Mesodermal cell (in vitro differentiated cells): ENCODE data around the gene PEX6.

Source experiments
- H3K27ac ChIP-seq: 2 replicates; pipeline ENCODE4 v1.7.0; 2013; ENCODE audit warnings: mild to moderate bottlenecking, low read depth, low read length, moderate library complexity; ENCODE audit not compliant: severe bottlenecking
- H3K36me3 ChIP-seq: 2 replicates; pipeline ENCODE4 v1.7.1; 2013; ENCODE audit warnings: mild to moderate bottlenecking, low read length, moderate library complexity; ENCODE audit not compliant: control insufficient read depth, insufficient read depth
- H3K4me1 ChIP-seq: one replicate; pipeline ENCODE4 v1.7.1; 2013; ENCODE audit warnings: mild to moderate bottlenecking, low read length; ENCODE audit not compliant: insufficient read depth, control insufficient read depth, poor library complexity, severe bottlenecking
- H3K4me3 ChIP-seq: 2 replicates; pipeline ENCODE4 v1.7.0; 2013; ENCODE audit warnings: low read length, control low read depth, mild to moderate bottlenecking; ENCODE audit not compliant: insufficient read depth, poor library complexity, severe bottlenecking; ENCODE audit errors: extremely low read depth
- H3K9me3 ChIP-seq: 2 replicates; pipeline ENCODE4 v1.7.1; 2013; ENCODE audit warnings: mild to moderate bottlenecking, low read length, moderate library complexity; ENCODE audit not compliant: control insufficient read depth
- WGBS, 2 experiments: methylation state at CpG; one replicate each; pipeline ENCODE4 v1.1.5; 2013; ENCODE audit warnings: missing lambda C conversion rate in 2 of 2; ENCODE audit not compliant: insufficient coverage in 2 of 2; 5-methylcytosine and 5-hydroxymethylcytosine counted together

The PEX6 gene

GRCh38 chr6:42974919-42975505 lies 4.0 kb downstream of the PEX6 start:
- Histone ChIP-seq H3K9me3 (no peaks in the 10 kb centered on the region), H3K4me3 (no peak overlapping the region), H3K36me3 (peaks cover 18% of the 10 kb centered on the region), H3K27ac (no peak overlapping the region), H3K4me1 (peaks cover 18% of the 10 kb centered on the region)
- 90 to 93% methylated on average over 3 to 4 of the region's 5 CpGs for WGBS, 2 experiments

GRCh38 chr6:42973926-42974325 lies 5.1 kb downstream of the PEX6 start:
- H3K9me3 ChIP-seq = no peaks in the 10 kb centered on the region
- H3K4me1 ChIP-seq = peaks cover 17% of the 10 kb centered on the region
- H3K36me3 ChIP-seq = peaks cover 18% of the 10 kb centered on the region
- H3K4me3 ChIP-seq = no peak overlapping the region
- no peak overlapping the region for H3K27ac ChIP-seq
- WGBS, 2 experiments = 100% methylated on average over 1 to 3 of the region's 3 CpGs

GRCh38 chr6:42971746-42972327 lies 7.1 kb downstream of the PEX6 start:
- no peaks in the 10 kb centered on the region for H3K9me3 ChIP-seq
- H3K4me3 ChIP-seq = no peak overlapping the region
- H3K4me1 ChIP-seq = peaks cover 17% of the 10 kb centered on the region
- peaks cover 19% of the 10 kb centered on the region for H3K36me3 ChIP-seq
- WGBS, 2 experiments = 90 to 96% methylated on average over 3 of the region's 3 CpGs
- peak overlapping the region; percentile 87 for H3K27ac ChIP-seq

GRCh38 chr6:42970871-42971612 lies 7.9 kb downstream of the PEX6 start:
- Histone ChIP-seq H3K4me3 (no peak overlapping the region), H3K4me1 (peaks cover 17% of the 10 kb centered on the region), H3K9me3 (no peaks in the 10 kb centered on the region), H3K27ac (peak overlapping the region; percentile 87), H3K36me3 (peaks cover 23% of the 10 kb centered on the region)
- 75 to 89% methylated on average over 1 to 4 of the region's 4 CpGs for whole genome bisulfite sequencing, 2 experiments

GRCh38 chr6:42969934-42970333 lies 9.0 kb downstream of the PEX6 start:
- Histone ChIP-seq H3K36me3 (peaks cover 20% of the 10 kb centered on the region), H3K27ac (no peak overlapping the region), H3K9me3 (no peaks in the 10 kb centered on the region), H3K4me1 (peaks cover 17% of the 10 kb centered on the region), H3K4me3 (no peak overlapping the region)
- WGBS, 2 experiments = 88 to 94% methylated on average over 3 of the region's 4 CpGs

- 96 to 100% methylated on average over 2 of the region's 2 CpGs for WGBS, 2 experiments
- Histone ChIP-seq H3K9me3 (no peaks in the 10 kb centered on the region), H3K4me1 (peaks cover 17% of the 10 kb centered on the region), H3K36me3 (peaks cover 18% of the 10 kb centered on the region), H3K4me3 (no peak overlapping the region), H3K27ac (no peak overlapping the region)
Measured at GRCh38 chr6:42969431-42969830, 9.6 kb downstream of the PEX6 start.

GRCh38 chr6:42968783-42969182 lies 10.2 kb downstream of the PEX6 start:
- WGBS, 2 experiments = 92 to 100% methylated on average over 1 to 4 of the region's 4 CpGs
- H3K4me3 ChIP-seq = no peak overlapping the region
- peaks cover 14% of the 10 kb centered on the region for H3K36me3 ChIP-seq
- no peaks in the 10 kb centered on the region for H3K9me3 ChIP-seq
- H3K4me1 ChIP-seq = peaks cover 17% of the 10 kb centered on the region
- no peak overlapping the region for H3K27ac ChIP-seq

GRCh38 chr6:42968126-42968701 lies 10.8 kb downstream of the PEX6 start:
- 92 to 93% methylated on average over 8 to 11 of the region's 12 CpGs for WGBS, 2 experiments
- H3K36me3 ChIP-seq = peaks cover 9% of the 10 kb centered on the region
- H3K9me3 ChIP-seq = no peaks in the 10 kb centered on the region
- H3K4me3 ChIP-seq = no peak overlapping the region
- H3K4me1 ChIP-seq = peaks cover 17% of the 10 kb centered on the region
- H3K27ac ChIP-seq = no peak overlapping the region

- 96 to 98% methylated on average over 6 to 11 of the region's 11 CpGs for WGBS, 2 experiments
- Histone ChIP-seq H3K4me3 (no peak overlapping the region), H3K27ac (no peak overlapping the region), H3K36me3 (peaks cover 9% of the 10 kb centered on the region), H3K4me1 (peaks cover 18% of the 10 kb centered on the region), H3K9me3 (no peaks in the 10 kb centered on the region)
Measured at GRCh38 chr6:42967228-42967627, 11.8 kb downstream of the PEX6 start.

- H3K4me1 ChIP-seq = peaks cover 20% of the 10 kb centered on the region
- no peak overlapping the region for H3K27ac ChIP-seq
- no peak overlapping the region for H3K4me3 ChIP-seq
- peaks cover 12% of the 10 kb centered on the region for H3K36me3 ChIP-seq
- 85 to 94% methylated on average over 2 to 6 of the region's 7 CpGs for WGBS, 2 experiments
- no peaks in the 10 kb centered on the region for H3K9me3 ChIP-seq
Measured at GRCh38 chr6:42966571-42966970, 12.4 kb downstream of the PEX6 start.
